Measurements from ENCODE around the gene ARL2. TPM values are rescaled to one million over a fixed set of nuclear protein-coding genes. Genes with fewer than 3 reads are reported as not detected.

ARL2 gene
- total and polyA plus RNA-seq, 2 donors (not counting 3 experiments of a cell fraction or from before 2014, with no cell fraction given): 109 to 259 TPM

- ChIA-PET CTCF (interaction anchor here (1.4 to 1.6 kb wide), 2 partner anchors 9 to 11 kb away, joined by 3 to 8 read pairs; partner anchors contain the start of gene BATF2), POLR2A (no interaction called here)
- intact Hi-C loops (cut with micrococcal nuclease) (no loop called here), dilution Hi-C loops (cut with MboI; ENCODE audit: extremely low pct_ligation_motif_present, low sequenced_read_pairs) (no loop called here)
- H3K4me2 ChIP-seq (ENCODE audit: insufficient read depth, low read length): no peak overlapping the region
- H3K27me3 ChIP-seq (ENCODE audit: control insufficient read depth in 2 of 2, insufficient read depth in 2 of 2, low read length in 2 of 2): no peaks in the 10 kb centered on the region
- FAIRE-seq (no peak), DNase-seq (ENCODE audit: low read depth, low spot score) (no peak)
- no peaks in the 10 kb centered on the region for H4K20me1 ChIP-seq (replicated peaks; ENCODE audit: control insufficient read depth, extremely low read depth, insufficient read depth, low read length)
- H3K27ac ChIP-seq (ENCODE audit: insufficient read depth, low read depth, low read length): no peak overlapping the region
- TF ChIP-seq CTCF (IDR thresholded peaks at IDR 0.05; ENCODE audit: extremely low read depth in 1 of 2, insufficient read depth in 1 of 2, low read depth in 1 of 2, low read length in 2 of 2) (no peak), POLR2A (IDR thresholded peaks at IDR 0.05; ENCODE audit: low read depth, low read length) (no peak), GATA2 (IDR thresholded peaks at IDR 0.05; ENCODE audit: insufficient read depth, insufficient read length, low read depth, low read length) (no peak), MYC (IDR thresholded peaks at IDR 0.05; ENCODE audit: low read depth, low read length) (no peak), POLR2AphosphoS5 (IDR thresholded peaks at IDR 0.05; ENCODE audit: insufficient read depth, low read depth, low read length) (no peak), FOS (IDR thresholded peaks at IDR 0.05; ENCODE audit: borderline replicate concordance, insufficient read depth, low read length) (no peak), MAX (IDR thresholded peaks at IDR 0.05; ENCODE audit: insufficient read depth, insufficient read length) (no peak), EZH2 (IDR thresholded peaks at IDR 0.05; ENCODE audit: borderline replicate concordance, low read depth, low read length, severe bottlenecking) (no peak), JUN (IDR thresholded peaks at IDR 0.05; ENCODE audit: borderline replicate concordance, insufficient read depth, insufficient read length, low read depth) (no peak)
- no peaks in the 10 kb centered on the region for H3K9me3 ChIP-seq (replicated peaks; ENCODE audit: control insufficient read depth, insufficient read depth, low read length)
- no TSS peak for BruUV-seq (replicated peaks)
- H3K9me1 ChIP-seq (replicated peaks; ENCODE audit: control insufficient read depth, extremely low read depth, insufficient read depth, low read length): no peaks in the 10 kb centered on the region
- H3K4me3 ChIP-seq (replicated peaks in 1 of 3; ENCODE audit: insufficient read depth in 1 of 3, low read depth in 1 of 3, low read length in 3 of 3): no peak overlapping the region
- H3K9ac ChIP-seq (replicated peaks; ENCODE audit: extremely low read depth, insufficient read depth, low read length): no peak overlapping the region
- no peak overlapping the region for H2AFZ ChIP-seq (ENCODE audit: low read depth, low read length)
- no peaks in the 10 kb centered on the region for H3K36me3 ChIP-seq (ENCODE audit: control insufficient read depth in 2 of 2, extremely low read depth in 1 of 2, insufficient read depth in 2 of 2, low read length in 2 of 2)
- no peaks in the 10 kb centered on the region for H3K79me2 ChIP-seq (ENCODE audit: control insufficient read depth, insufficient read depth, low read length)
- peaks cover under 1% of the 10 kb centered on the region for H3K4me1 ChIP-seq (ENCODE audit: control insufficient read depth, extremely low read depth, insufficient read depth, low read length)
Measured at GRCh38 chr11:65008016-65008415, 5.9 kb upstream of the ARL2 start.
